HG03064 (cell line): ENCODE measurements around the gene CLIC1.
"Not testable (repeated sequence)": the region's sequence is repeated elsewhere in the genome, so short reads cannot be mapped to it uniquely, and the experiment has no call there.

Source experiments
- ATAC-seq: cut with Tn5 transposase; IDR thresholded peaks from one replicate; pipeline ENCODE4 v1.9.1; 2021; ENCODE audit warnings: low read depth; ENCODE audit not compliant: unreplicated experiment

The CLIC1 gene

GRCh38 chr6:31725502-31726350 is 10.6 kb downstream of the CLIC1 start:
- no peak for ATAC-seq

DNA sequence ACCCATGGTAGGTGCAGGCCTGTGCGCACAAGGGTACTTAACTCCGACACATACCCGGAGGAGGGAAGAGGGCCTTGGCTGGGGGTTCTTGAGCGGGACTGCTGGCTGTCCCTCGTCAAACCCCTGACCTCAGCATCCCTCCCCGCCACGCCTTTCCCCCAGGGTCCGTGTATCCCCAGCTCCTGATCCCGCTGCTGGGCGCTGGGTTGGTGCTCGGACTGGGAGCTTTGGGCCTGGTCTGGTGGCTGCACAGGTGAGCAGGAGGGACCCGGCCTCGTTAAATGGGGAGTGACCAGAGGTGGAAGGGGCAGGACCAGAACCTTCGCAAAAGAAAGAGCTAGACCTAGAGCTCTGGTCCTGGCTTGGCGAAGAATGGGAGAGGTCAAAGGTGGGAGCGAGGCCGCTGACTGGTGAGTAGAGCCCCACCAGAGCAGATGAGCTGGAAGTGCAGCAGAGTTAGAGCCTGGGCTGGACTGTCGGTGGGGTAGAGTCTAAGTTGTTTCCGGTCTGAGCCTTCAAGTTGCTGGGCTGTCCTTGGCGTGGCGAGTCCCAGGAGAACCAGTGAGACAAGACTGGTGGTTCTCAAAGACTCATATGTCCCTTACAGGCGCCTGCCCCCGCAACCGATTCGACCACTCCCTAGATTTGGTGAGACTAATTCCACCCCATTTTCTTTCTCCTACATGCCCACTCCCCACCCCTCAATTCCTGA is 12.2 kb downstream of the CLIC1 start:
- ATAC-seq = no peak

DNA sequence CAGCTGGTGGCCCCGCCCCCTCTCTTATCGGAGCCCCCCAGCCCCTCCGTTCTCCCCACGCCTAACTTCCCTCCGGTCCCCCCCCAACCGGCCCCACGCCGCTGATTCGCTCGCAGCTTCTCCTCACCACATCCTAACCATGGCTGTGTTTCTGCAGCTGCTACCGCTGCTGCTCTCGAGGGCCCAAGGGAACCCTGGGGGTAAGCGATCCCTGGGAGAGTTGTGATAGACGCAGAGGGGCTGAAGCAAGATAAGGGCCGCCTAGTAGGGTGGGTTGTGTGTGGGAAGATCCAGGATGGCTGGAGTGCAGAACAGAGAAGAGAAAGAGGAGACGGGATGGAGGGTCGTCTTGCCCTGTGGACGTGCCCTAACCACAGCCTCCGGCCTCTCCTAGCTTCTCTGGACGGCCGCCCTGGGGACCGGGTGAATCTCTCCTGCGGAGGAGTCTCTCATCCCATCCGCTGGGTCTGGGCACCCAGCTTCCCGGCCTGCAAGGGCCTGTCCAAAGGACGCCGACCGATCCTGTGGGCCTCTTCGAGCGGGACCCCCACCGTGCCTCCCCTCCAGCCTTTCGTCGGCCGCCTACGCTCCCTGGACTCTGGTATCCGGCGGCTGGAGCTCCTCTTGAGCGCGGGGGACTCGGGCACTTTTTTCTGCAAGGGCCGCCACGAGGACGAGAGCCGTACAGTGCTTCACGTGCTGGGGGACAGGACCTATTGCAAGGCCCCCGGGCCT is 12.9 kb downstream of the CLIC1 start, which contains the start of gene MPIG6B:
Gene MPIG6B (plus strand): TSS at position 129 of the 735 bp plus-strand sequence. CDS start 11 bp downstream, at position 140.
- ATAC-seq = no peak

GRCh38 chr6:31722173-31722572 is 14.2 kb downstream of the CLIC1 start:
- ATAC-seq = no peak

- ATAC-seq = no peak
Observed at GRCh38 chr6:31721351-31722020, 14.8 kb downstream of the CLIC1 start, which contains the start of gene LY6G6C. LY6G6C (minus strand) TSS chr6:31721746; CDS start chr6:31721679, 67 bp downstream.

GRCh38 chr6:31720196-31720770 is 16.0 kb downstream of the CLIC1 start:
- ATAC-seq = no peak

DNA sequence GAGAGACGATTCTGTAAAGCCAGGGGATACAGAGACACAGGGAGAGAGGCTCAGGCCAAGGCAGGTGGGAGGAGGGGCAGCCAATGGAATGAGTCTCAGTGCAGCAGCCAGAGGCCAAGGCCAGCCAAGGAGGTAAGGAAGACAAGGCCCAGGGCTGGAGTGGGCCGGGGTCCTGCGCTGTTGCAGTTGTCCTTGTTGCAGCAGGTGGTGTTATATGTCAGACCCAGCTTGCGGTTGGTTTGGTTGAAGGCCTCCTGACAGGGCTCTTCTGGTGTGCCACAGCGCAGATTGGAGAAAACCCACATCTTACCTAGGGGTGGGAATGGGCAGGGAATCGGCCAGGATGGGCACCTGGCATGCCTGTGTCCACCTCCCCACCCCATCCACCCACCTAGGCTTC is 17.3 kb downstream of the CLIC1 start:
- ATAC-seq = no peak

GRCh38 chr6:31718265-31718664 is 18.1 kb downstream of the CLIC1 start:
- no peak for ATAC-seq

GRCh38 chr6:31717499-31718222 is 18.7 kb downstream of the CLIC1 start:
- ATAC-seq = no peak

DNA sequence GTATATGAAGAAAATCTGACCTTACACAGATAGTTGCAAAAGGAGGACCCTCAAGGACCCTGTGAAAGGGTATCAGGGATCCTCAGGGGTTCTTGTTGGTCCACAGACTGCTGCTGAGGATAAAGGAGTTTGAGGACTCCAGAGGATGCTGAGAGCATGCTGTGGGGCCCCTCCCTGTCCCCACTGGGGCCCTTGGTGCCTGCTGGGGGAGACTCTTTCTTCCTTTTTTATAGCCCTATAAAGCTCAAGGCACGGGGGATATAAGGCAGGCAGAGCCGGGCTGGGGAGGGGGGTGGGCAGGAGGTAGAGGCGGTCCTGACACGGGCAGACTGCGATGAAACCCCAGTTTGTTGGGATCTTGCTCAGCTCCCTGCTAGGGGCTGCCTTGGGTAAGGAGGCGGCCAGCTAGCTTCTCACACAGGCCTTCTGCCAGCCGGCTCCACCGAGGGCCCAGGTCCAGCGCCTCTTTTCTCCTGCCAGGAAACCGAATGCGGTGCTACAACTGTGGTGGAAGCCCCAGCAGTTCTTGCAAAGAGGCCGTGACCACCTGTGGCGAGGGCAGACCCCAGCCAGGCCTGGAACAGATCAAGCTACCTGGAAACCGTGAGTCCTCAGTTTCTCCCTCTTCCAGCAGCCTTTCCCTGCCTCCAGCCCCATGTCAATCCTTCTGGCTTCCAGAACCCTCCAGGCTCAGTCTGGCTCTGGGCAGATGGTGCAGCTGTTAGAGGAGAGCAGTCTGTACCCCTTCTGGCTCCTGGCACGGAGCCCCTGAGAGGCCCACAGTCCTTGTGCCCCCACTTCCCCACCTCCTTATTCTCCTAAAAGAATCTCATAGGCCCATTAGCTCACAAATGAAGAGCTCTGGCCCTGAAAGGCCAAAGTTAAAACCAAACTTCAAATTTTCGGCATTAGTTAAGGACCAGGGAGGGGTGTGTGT is 21.0 kb downstream of the CLIC1 start, which contains the start of gene LY6G6D:
Gene LY6G6D (plus strand): TSS at position 327 of the 937 bp plus-strand sequence. CDS start 8 bp downstream, at position 335.
- no peak for ATAC-seq

GRCh38 chr6:31713991-31714684 is 22.2 kb downstream of the CLIC1 start:
- no peak for ATAC-seq

DNA sequence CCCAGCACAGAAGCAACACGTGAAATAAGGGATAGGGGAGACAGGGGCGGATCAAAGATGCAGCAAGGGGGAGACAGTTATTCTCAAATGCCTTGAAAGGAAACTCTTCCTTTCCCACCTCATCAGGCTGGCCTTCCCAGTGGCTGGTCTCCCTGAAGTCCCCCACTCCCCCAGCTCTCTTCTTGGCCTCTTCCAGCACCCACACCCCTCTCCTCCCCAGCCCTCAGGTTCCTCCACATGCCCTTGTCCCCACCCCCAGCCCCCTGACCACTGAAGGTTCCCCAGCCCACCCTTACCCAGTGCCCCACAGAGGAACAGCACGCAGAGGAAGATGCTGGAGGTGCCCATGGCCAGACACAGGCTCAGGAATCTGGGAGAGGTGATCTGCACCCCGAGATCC is 22.9 kb downstream of the CLIC1 start:
- no peak for ATAC-seq

DNA sequence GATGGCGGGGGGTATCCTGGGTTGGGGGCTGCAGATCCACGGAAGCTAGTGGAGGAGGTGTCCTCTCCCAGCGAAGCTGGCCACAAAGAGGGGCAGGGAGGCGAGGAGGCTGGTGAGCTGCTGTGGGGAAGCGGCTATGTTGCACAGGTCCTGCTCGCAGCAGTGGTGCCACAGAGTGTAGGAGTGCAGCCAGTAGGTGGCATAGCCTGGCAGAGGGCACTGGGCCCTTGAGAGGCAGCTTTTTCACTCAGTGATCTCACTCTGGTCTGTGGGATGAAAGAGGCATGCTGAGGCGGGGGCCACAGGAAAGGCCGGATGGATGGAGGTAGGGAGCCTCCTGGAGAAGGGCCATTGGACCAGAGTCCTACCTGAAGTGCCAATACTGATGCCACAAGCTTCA is 24.0 kb downstream of the CLIC1 start:
- ATAC-seq = no peak

DNA sequence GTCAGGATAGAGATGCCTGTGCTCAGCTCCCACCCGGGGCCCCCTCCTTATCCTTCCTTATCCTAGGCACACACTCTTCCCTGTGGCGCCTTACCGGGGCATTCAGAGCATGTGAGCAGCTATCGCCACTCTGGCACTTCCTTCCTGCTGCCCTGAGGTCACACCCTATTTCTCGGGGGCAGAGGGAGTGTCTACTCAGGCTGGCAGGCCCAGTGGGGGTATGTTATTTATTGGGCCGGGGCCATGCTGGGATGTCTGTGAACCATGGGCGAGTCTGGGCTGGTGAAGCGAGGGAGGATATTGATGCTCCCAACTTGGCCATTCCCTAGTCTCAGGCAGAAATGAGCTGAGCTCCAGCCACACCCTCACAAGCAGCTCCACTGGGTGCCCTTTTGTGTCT is 25.1 kb downstream of the CLIC1 start:
- ATAC-seq = no peak

DNA sequence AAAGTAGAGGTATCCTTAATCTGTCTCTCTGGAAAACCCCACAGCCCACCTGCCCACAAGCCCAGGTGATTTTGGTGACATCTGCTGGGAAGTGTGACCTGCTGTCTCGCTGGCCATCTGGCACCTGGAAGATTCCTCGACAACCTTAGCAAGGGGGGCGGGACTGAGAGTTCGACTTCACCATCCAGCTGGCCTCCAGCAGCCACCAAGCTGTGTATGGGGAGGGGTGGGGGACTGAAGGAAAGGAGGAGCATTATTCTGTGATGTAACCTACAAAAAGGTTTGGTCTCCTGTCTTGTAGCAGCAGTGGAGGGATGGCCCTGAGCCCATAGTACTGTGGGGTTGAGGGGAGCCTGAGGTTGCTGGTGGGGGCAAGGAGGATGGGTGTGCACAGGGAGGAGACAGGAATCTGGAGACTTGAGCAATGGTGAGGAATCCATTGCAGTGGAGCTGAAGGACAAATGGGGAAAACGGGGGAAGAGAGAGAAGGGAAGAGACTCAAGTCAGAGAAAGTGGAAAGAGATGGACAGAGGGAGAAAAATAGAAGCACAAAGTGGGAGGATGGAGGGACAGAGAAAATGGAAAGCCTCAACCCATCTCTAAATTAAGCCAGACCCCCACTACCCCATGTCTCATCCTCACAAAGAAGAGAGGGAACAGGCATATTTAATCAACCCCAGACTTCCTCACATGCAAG is 25.7 kb downstream of the CLIC1 start:
- ATAC-seq = no peak

- ATAC-seq = not testable (repeated sequence)
Observed at GRCh38 chr6:31709157-31709556, 27.2 kb downstream of the CLIC1 start.

DNA sequence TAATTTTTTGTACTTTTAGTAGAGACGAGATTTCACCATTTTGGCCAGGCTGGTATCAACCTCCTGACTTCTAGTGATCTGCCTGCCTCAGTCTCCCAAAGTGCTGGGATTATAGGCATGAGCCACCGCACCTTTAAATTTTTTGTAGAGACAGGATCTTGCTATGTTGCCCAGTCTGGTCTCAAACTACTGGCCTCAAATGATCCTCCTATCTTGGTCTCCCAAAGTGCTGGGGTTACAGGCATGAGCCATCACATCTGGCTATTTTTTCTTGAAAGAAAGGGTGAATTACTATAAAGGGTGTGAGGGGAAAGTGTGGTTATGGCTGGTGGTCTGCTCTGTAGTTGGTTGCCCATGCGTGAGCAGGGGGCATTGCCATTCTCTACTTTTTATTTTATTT is 28.1 kb downstream of the CLIC1 start:
- ATAC-seq = no peak
